GM12873 (cell line): ENCODE results near the gene MBP.

Source experiments
- TF ChIP-seq, protein P1 (sequence below): IDR thresholded peaks from 2 replicates; pipeline ENCODE4 v1.5.1; 2012; ENCODE audit warnings: low read depth, mild to moderate bottlenecking, moderate library complexity, low read length, control low read depth; ENCODE audit not compliant: insufficient read depth; ENCODE audit errors: missing control alignments

Gene MBP

DNA sequence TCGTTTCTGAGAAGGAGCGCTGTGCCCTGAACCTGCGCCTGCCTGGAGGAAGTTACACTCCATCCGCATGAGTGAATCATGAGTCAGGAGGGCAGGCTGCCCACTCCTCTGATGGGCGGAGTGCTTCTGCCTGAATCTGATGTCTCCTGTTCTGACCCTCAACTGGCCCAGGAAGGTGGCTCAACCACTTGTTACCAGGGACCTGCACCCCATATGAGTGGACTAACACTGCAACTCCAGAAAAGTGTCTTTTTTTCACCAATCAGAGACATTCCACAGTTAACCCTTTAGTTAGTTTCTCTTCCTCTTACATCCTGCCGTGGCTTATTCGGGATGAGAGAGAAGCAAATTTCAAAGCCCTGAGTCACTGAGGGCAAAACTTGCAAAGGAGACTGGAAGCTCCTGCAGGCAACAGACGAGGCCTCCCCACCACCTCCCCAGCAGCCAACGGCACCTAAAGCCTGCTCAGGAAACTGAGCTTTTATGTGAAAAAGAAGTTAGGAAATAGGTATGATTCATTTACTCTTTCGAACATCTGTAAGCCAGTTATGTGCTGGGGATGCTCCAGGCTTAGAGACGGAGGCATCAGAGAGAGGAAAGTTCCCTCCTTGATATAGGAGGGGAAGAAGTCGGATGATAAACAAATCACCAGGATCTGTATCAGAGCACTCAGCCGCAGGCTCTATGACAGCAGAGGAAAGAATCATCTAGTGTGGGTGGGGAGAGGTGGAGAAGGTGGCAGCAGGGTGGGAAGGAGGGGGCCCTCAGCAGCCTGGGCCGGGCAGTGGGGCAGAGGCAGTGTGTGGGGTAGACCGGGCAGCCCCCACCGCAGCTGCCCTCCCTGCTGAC lies 30.9 kb downstream of the MBP start:
- TF ChIP-seq, protein P1, sequence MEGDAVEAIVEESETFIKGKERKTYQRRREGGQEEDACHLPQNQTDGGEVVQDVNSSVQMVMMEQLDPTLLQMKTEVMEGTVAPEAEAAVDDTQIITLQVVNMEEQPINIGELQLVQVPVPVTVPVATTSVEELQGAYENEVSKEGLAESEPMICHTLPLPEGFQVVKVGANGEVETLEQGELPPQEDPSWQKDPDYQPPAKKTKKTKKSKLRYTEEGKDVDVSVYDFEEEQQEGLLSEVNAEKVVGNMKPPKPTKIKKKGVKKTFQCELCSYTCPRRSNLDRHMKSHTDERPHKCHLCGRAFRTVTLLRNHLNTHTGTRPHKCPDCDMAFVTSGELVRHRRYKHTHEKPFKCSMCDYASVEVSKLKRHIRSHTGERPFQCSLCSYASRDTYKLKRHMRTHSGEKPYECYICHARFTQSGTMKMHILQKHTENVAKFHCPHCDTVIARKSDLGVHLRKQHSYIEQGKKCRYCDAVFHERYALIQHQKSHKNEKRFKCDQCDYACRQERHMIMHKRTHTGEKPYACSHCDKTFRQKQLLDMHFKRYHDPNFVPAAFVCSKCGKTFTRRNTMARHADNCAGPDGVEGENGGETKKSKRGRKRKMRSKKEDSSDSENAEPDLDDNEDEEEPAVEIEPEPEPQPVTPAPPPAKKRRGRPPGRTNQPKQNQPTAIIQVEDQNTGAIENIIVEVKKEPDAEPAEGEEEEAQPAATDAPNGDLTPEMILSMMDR: no peak

DNA sequence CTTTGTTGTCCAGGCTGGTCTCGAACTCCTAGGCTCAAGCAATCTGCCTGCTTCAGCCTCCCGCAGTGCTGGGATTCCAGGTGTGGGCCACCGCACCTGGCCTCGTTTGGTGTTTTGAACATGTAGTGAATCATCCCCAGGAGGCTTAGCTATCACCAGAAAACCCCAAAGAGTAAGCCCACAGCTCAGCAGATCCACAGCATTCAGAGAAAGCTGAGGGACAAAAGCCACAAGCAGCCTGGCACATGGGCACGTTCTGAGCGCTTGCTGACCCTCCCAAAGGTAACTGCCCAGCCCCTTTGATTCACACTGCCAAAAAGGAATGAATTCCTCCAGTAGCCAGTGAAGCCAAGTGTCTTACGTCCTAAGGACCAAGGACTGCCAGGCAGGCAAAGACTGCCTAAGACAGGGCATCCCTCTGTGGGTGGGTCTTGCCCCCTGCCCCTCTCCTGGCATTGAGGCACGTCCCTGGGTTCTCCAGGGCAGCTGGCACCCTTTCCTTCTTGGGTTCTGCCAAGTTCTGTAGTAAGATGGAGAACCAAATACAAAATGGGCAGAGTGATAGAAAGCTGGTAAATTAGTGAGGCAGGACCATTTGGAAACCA lies 31.7 kb downstream of the MBP start:
- TF ChIP-seq, protein P1: no peak

DNA sequence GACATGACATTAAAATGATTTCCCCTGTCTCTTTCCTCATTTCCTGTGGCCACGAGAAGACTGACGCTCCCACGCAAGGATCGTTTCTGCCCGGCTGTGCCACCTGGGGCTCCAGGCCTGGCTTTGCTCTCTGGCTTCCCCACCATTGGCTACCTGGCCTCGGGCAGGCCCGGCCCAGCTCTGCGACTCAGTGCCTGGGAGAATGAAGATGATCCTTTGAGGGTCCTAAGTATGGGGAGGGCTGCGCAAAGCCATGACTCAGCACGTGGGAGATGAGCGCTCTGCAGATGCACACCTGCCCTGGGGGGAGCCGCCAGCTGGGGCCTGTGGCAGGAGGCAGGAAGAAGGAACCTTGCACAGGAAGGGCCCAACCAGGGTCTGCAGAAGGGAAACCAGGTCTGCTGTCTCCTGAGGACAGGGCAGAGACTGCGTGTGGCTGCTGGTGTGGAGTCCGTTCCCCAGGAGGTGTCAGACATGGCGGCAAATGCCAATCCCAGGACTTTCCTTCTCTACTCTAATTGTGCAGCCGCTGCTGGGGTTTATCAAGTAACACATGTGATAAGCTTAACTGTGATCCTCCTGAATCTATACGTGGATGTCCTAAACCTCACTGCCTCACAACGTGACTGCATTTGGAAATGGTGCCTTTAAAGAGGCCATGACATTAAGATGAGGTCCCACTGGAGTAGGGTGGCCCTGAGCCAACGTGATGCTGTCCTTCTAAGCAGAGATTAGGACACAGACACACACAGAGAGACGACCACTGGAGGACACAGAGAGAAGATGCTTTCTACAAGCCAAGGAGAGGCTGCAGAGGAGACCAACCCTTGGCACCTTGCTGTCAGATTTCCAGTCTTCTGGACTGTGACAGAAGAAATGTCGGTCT lies 32.9 kb downstream of the MBP start:
- TF ChIP-seq, protein P1: no peak

GRCh38 chr18:77098538-77099174 lies 33.9 kb downstream of the MBP start:
- TF ChIP-seq, protein P1: no peak

- TF ChIP-seq, protein P1: no peak
Measured at GRCh38 chr18:77098029-77098428, 34.6 kb downstream of the MBP start.

GRCh38 chr18:77096936-77097886 lies 35.4 kb downstream of the MBP start:
- TF ChIP-seq, protein P1: no peak
